ENCODE data around the gene AMER3. TPM values are rescaled to one million over a fixed set of nuclear protein-coding genes. Genes with fewer than 3 reads are reported as not detected.

Gene AMER3
- total and polyA plus RNA-seq, 3 donors from 2014 or later = 0.99 to 3.5 (median 3.0) TPM

DNA sequence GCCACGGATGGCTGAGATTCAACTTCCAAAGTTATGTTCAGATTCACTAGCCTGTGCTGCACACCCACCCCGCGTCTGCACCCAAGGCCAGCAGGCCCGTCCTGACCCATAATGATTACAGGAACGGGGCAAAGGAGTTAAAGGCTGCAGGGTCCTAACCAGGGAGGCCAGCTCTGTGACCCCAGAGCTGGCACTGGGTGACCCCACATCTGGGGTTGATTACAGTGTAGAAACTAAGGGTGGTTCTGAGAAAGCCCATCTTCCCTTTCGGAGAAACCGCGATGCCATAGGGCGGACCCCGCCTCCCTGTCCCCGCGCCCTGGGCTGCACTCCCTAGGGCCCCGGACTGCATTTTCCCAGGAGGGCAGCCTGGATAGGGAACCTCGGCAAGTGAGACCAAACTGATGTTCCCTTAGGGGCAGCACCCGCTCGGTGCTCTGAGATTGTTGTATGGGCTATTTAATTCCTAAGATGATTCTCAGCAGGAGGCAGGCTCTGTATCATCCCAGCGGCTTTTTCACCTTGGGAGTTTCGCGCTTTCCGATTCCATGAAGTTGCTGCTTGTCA, 28.6 kb upstream of the AMER3 start:
- no peak for DNase-seq
- intact Hi-C loops (cut with DNase I; ENCODE audit: low total_unique reads) = no loop called here
- TF ChIP-seq, protein P1, sequence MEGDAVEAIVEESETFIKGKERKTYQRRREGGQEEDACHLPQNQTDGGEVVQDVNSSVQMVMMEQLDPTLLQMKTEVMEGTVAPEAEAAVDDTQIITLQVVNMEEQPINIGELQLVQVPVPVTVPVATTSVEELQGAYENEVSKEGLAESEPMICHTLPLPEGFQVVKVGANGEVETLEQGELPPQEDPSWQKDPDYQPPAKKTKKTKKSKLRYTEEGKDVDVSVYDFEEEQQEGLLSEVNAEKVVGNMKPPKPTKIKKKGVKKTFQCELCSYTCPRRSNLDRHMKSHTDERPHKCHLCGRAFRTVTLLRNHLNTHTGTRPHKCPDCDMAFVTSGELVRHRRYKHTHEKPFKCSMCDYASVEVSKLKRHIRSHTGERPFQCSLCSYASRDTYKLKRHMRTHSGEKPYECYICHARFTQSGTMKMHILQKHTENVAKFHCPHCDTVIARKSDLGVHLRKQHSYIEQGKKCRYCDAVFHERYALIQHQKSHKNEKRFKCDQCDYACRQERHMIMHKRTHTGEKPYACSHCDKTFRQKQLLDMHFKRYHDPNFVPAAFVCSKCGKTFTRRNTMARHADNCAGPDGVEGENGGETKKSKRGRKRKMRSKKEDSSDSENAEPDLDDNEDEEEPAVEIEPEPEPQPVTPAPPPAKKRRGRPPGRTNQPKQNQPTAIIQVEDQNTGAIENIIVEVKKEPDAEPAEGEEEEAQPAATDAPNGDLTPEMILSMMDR (IDR thresholded peaks at IDR 0.05) = no peak
- no peak for TF ChIP-seq POLR2A (IDR thresholded peaks at IDR 0.05)
- H3K9me3 ChIP-seq = no peaks in the 10 kb centered on the region
- 10 to 11% methylated on average over 13 to 20 of the region's 20 CpGs for WGBS, 2 donors
- peak overlapping the region; percentile 47 to 53 for H3K27ac ChIP-seq
- no peaks in the 10 kb centered on the region for H3K36me3 ChIP-seq (ENCODE audit: low read depth, missing control alignments)
- H3K27me3 ChIP-seq = no peaks in the 10 kb centered on the region
- H3K4me3 ChIP-seq = peak overlapping the region; percentile 39 to 67
- H3K4me1 ChIP-seq = peaks cover 15% of the 10 kb centered on the region

- Histone ChIP-seq H3K27ac (peak overlapping the region; percentile 53 to 54), H3K4me3 (peak overlapping the region; percentile 39 to 67), H3K27me3 (no peaks in the 10 kb centered on the region), H3K9me3 (no peaks in the 10 kb centered on the region), H3K4me1 (peaks cover 15% of the 10 kb centered on the region), H3K36me3 (ENCODE audit: low read depth, missing control alignments) (no peaks in the 10 kb centered on the region)
- intact Hi-C loops (cut with DNase I; ENCODE audit: low total_unique reads) = no loop called here
- TF ChIP-seq, protein P1 (IDR thresholded peaks at IDR 0.05) = no peak
- no peak for TF ChIP-seq POLR2A (IDR thresholded peaks at IDR 0.05)
- peak; percentile 96 for DNase-seq
- WGBS, 2 donors = 0% methylated on average over 26 to 41 of the region's 48 CpGs
Observed at GRCh38 chr2:130727286-130727924, 27.9 kb upstream of the AMER3 start.

- Histone ChIP-seq H3K4me3 (peak overlapping the region; percentile 39 to 67), H3K4me1 (peaks cover 15% of the 10 kb centered on the region), H3K36me3 (ENCODE audit: low read depth, missing control alignments) (no peaks in the 10 kb centered on the region), H3K27me3 (no peaks in the 10 kb centered on the region), H3K9me3 (no peaks in the 10 kb centered on the region), H3K27ac (peak overlapping the region; percentile 53 to 54)
- TF ChIP-seq, protein P1 (IDR thresholded peaks at IDR 0.05) = no peak
- no peak for TF ChIP-seq POLR2A (IDR thresholded peaks at IDR 0.05)
- intact Hi-C loops (cut with DNase I; ENCODE audit: low total_unique reads) = no loop called here
- peak; percentile 56 for DNase-seq
- 0 to 8% methylated on average over 3 to 12 of the region's 12 CpGs for WGBS, 2 donors
Observed at GRCh38 chr2:130728007-130728454, 27.3 kb upstream of the AMER3 start.

GRCh38 chr2:130728549-130729316, 26.6 kb upstream of the AMER3 start, which contains the start of gene GPR148:
TSS of gene GPR148 (plus strand) at chr2:130729070. CDS start at chr2:130729152, 82 bp downstream.
- peaks cover 15% of the 10 kb centered on the region for H3K4me1 ChIP-seq
- peak within 1 kb of the TSS; percentile 39 to 67 for H3K4me3 ChIP-seq
- intact Hi-C loops (cut with DNase I; ENCODE audit: low total_unique reads) = no loop called here
- H3K36me3 ChIP-seq (ENCODE audit: low read depth, missing control alignments) = no peaks in the 10 kb centered on the region
- 66 to 73% methylated on average over 8 of the region's 8 CpGs for WGBS, 2 donors
- no peaks in the 10 kb centered on the region for H3K9me3 ChIP-seq
- peak within 1 kb of the TSS; percentile 53 to 54 for H3K27ac ChIP-seq
- TF ChIP-seq, protein P1 (IDR thresholded peaks at IDR 0.05) = no peak
- no peak for TF ChIP-seq POLR2A (IDR thresholded peaks at IDR 0.05)
- no peaks in the 10 kb centered on the region for H3K27me3 ChIP-seq
- no peak for DNase-seq

Data from testis (tissue), 3 donors.